ENCODE measurements around the gene DTWD1.

DTWD1 gene

GRCh38 chr15:49604625-49605409 lies 16.0 kb upstream of the DTWD1 start:
- Histone ChIP-seq H2BK12ac (ENCODE audit: low read length in 2 of 2) (no peak overlapping the region), H3K27me3 (ENCODE audit: control insufficient read depth in 1 of 2, insufficient read depth in 1 of 2, low read length in 2 of 2) (no peaks in the 10 kb centered on the region), H3K18ac (ENCODE audit: low read depth in 1 of 2, low read length in 2 of 2) (no peak overlapping the region), H2BK5ac (ENCODE audit: low read depth, low read length, poor library complexity, severe bottlenecking) (no peak overlapping the region), H3K9ac (ENCODE audit: low read length) (no peak overlapping the region), H3K9me3 (ENCODE audit: control insufficient read depth, low read length) (peaks cover 54% of the 10 kb centered on the region), H3K79me1 (replicated peaks; ENCODE audit: low read length, poor library complexity, severe bottlenecking) (no peaks in the 10 kb centered on the region), H2BK120ac (ENCODE audit: low read depth, low read length) (no peak overlapping the region), H2BK15ac (ENCODE audit: low read depth, poor library complexity, severe bottlenecking) (no peak overlapping the region), H3K23ac (ENCODE audit: low read length in 2 of 2) (no peak overlapping the region), H2AK5ac (ENCODE audit: low read length, severe bottlenecking) (no peak overlapping the region), H2AFZ (ENCODE audit: low read depth, low read length) (no peak overlapping the region), H4K8ac (ENCODE audit: low read length) (no peak overlapping the region), H3K4me3 (ENCODE audit: insufficient read depth in 1 of 2, low read depth in 1 of 2, low read length in 2 of 2) (no peak overlapping the region), H3K4me2 (ENCODE audit: low read length, poor library complexity, severe bottlenecking) (no peak overlapping the region), H3K4me1 (ENCODE audit: control insufficient read depth, insufficient read depth, low read depth, low read length) (no peaks in the 10 kb centered on the region), H3K4ac (ENCODE audit: low read depth in 1 of 2, low read length in 2 of 2) (no peak overlapping the region), H3K36me3 (ENCODE audit: control insufficient read depth in 1 of 2, insufficient read depth in 2 of 2, low read depth in 1 of 2, low read length in 2 of 2) (peaks cover 0 to 9% of the 10 kb centered on the region in 2 experiments), H3K27ac (ENCODE audit: low read length, poor library complexity, severe bottlenecking) (no peak overlapping the region), H3K14ac (ENCODE audit: low read length in 2 of 2) (no peak overlapping the region), H4K91ac (ENCODE audit: low read length) (no peak overlapping the region)
- WGBS, result 100% methylated on average over 2 of the region's 2 CpGs
- no peak for DNase-seq

DNA sequence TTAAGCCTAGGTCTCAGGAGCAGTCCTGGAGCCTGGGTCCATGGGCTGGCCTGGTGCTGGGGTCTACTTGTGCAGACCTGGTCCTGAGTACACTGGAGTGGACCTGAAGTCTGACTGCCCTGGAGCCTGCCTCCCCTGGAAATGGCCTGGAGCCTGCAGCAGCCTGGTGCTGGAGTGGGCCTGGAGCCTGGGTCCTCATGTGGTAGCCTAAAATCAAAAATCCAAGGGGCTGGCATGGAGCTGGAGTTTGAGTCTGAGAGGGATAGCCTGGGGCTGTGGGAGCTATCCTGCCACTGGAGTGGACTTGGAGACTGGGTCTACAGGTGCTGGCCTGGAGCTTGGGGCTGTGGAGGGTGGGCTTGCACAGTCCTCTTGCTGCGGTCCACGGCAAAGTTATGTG lies 15.3 kb upstream of the DTWD1 start:
- H2BK120ac ChIP-seq (ENCODE audit: low read depth, low read length), result no peak overlapping the region
- no peak overlapping the region for H2BK5ac ChIP-seq (ENCODE audit: low read depth, low read length, poor library complexity, severe bottlenecking)
- H3K9ac ChIP-seq (ENCODE audit: low read length), result no peak overlapping the region
- H3K18ac ChIP-seq (ENCODE audit: low read depth in 1 of 2, low read length in 2 of 2), result no peak overlapping the region
- H3K4me1 ChIP-seq (ENCODE audit: control insufficient read depth, insufficient read depth, low read depth, low read length), result no peaks in the 10 kb centered on the region
- peak overlapping the region in 1 of 2 experiments; percentile 34 for H2BK12ac ChIP-seq (ENCODE audit: low read length in 2 of 2)
- H3K9me3 ChIP-seq (ENCODE audit: control insufficient read depth, low read length), result peaks cover 46% of the 10 kb centered on the region
- DNase-seq, result no peak
- no peaks in the 10 kb centered on the region for H3K79me1 ChIP-seq (replicated peaks; ENCODE audit: low read length, poor library complexity, severe bottlenecking)
- H2AK5ac ChIP-seq (ENCODE audit: low read length, severe bottlenecking), result no peak overlapping the region
- 100% methylated on average over 2 of the region's 2 CpGs for WGBS
- no peak overlapping the region for H3K4me2 ChIP-seq (ENCODE audit: low read length, poor library complexity, severe bottlenecking)
- no peak overlapping the region for H2AFZ ChIP-seq (ENCODE audit: low read depth, low read length)
- H3K4me3 ChIP-seq (ENCODE audit: insufficient read depth in 1 of 2, low read depth in 1 of 2, low read length in 2 of 2), result no peak overlapping the region
- H2BK15ac ChIP-seq (ENCODE audit: low read depth, poor library complexity, severe bottlenecking), result no peak overlapping the region
- no peak overlapping the region for H3K27ac ChIP-seq (ENCODE audit: low read length, poor library complexity, severe bottlenecking)
- H3K23ac ChIP-seq (ENCODE audit: low read length in 2 of 2), result no peak overlapping the region
- H4K8ac ChIP-seq (ENCODE audit: low read length), result no peak overlapping the region
- no peak overlapping the region for H3K14ac ChIP-seq (ENCODE audit: low read length in 2 of 2)
- no peak overlapping the region for H4K91ac ChIP-seq (ENCODE audit: low read length)
- no peak overlapping the region for H3K4ac ChIP-seq (ENCODE audit: low read depth in 1 of 2, low read length in 2 of 2)
- peaks cover 0 to 9% of the 10 kb centered on the region in 2 experiments for H3K36me3 ChIP-seq (ENCODE audit: control insufficient read depth in 1 of 2, insufficient read depth in 2 of 2, low read depth in 1 of 2, low read length in 2 of 2)
- no peaks in the 10 kb centered on the region for H3K27me3 ChIP-seq (ENCODE audit: control insufficient read depth in 1 of 2, insufficient read depth in 1 of 2, low read length in 2 of 2)

DNA sequence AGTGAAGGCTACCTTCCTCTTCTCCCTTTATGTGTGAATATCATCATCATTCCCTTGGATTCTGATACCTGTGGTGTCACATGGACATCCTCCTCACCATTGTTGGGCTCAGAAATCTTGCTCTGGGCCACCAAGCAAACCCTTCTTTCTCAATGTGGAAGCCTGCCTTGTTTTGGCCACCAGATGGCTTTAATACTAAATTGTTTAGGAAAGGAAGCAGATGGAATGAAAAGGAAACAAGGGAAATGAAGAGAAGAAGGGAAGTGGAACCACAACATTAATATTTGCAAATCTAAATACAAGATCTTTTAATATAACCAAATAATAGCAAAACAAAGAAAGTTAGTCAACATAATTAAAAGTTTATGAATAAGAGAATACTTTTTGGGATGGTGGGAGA lies 14.3 kb upstream of the DTWD1 start:
- Histone ChIP-seq H3K18ac (ENCODE audit: low read depth in 1 of 2, low read length in 2 of 2) (no peak overlapping the region), H2BK12ac (ENCODE audit: low read length in 2 of 2) (no peak overlapping the region), H2BK120ac (ENCODE audit: low read depth, low read length) (no peak overlapping the region), H2AK5ac (ENCODE audit: low read length, severe bottlenecking) (no peak overlapping the region), H3K4me1 (ENCODE audit: control insufficient read depth, insufficient read depth, low read depth, low read length) (no peaks in the 10 kb centered on the region), H3K4me2 (ENCODE audit: low read length, poor library complexity, severe bottlenecking) (no peak overlapping the region), H3K14ac (ENCODE audit: low read length in 2 of 2) (no peak overlapping the region), H3K4me3 (ENCODE audit: insufficient read depth in 1 of 2, low read depth in 1 of 2, low read length in 2 of 2) (no peak overlapping the region), H2BK15ac (ENCODE audit: low read depth, poor library complexity, severe bottlenecking) (no peak overlapping the region), H3K9ac (ENCODE audit: low read length) (no peak overlapping the region), H3K4ac (ENCODE audit: low read depth in 1 of 2, low read length in 2 of 2) (no peak overlapping the region), H3K27me3 (ENCODE audit: control insufficient read depth in 1 of 2, insufficient read depth in 1 of 2, low read length in 2 of 2) (no peaks in the 10 kb centered on the region), H4K8ac (ENCODE audit: low read length) (no peak overlapping the region), H3K79me1 (replicated peaks; ENCODE audit: low read length, poor library complexity, severe bottlenecking) (no peaks in the 10 kb centered on the region), H2BK5ac (ENCODE audit: low read depth, low read length, poor library complexity, severe bottlenecking) (no peak overlapping the region), H4K91ac (ENCODE audit: low read length) (no peak overlapping the region), H2AFZ (ENCODE audit: low read depth, low read length) (no peak overlapping the region), H3K23ac (ENCODE audit: low read length in 2 of 2) (no peak overlapping the region), H3K9me3 (ENCODE audit: control insufficient read depth, low read length) (peaks cover 39% of the 10 kb centered on the region), H3K27ac (ENCODE audit: low read length, poor library complexity, severe bottlenecking) (no peak overlapping the region), H3K36me3 (ENCODE audit: control insufficient read depth in 1 of 2, insufficient read depth in 2 of 2, low read depth in 1 of 2, low read length in 2 of 2) (peaks cover 0 to 9% of the 10 kb centered on the region in 2 experiments)
- DNase-seq, result no peak

- Histone ChIP-seq H3K4me2 (ENCODE audit: low read length, poor library complexity, severe bottlenecking) (no peak overlapping the region), H3K9ac (ENCODE audit: low read length) (no peak overlapping the region), H2BK12ac (ENCODE audit: low read length in 2 of 2) (no peak overlapping the region), H3K4ac (ENCODE audit: low read depth in 1 of 2, low read length in 2 of 2) (no peak overlapping the region), H2BK15ac (ENCODE audit: low read depth, poor library complexity, severe bottlenecking) (no peak overlapping the region), H2AFZ (ENCODE audit: low read depth, low read length) (no peak overlapping the region), H3K79me1 (replicated peaks; ENCODE audit: low read length, poor library complexity, severe bottlenecking) (no peaks in the 10 kb centered on the region), H3K36me3 (ENCODE audit: control insufficient read depth in 1 of 2, insufficient read depth in 2 of 2, low read depth in 1 of 2, low read length in 2 of 2) (peaks cover 0 to 4% of the 10 kb centered on the region in 2 experiments), H3K14ac (ENCODE audit: low read length in 2 of 2) (no peak overlapping the region), H4K91ac (ENCODE audit: low read length) (no peak overlapping the region), H3K23ac (ENCODE audit: low read length in 2 of 2) (no peak overlapping the region), H3K27me3 (ENCODE audit: control insufficient read depth in 1 of 2, insufficient read depth in 1 of 2, low read length in 2 of 2) (no peaks in the 10 kb centered on the region), H2BK5ac (ENCODE audit: low read depth, low read length, poor library complexity, severe bottlenecking) (no peak overlapping the region), H3K18ac (ENCODE audit: low read depth in 1 of 2, low read length in 2 of 2) (no peak overlapping the region), H3K4me1 (ENCODE audit: control insufficient read depth, insufficient read depth, low read depth, low read length) (no peaks in the 10 kb centered on the region), H4K8ac (ENCODE audit: low read length) (no peak overlapping the region), H3K4me3 (ENCODE audit: insufficient read depth in 1 of 2, low read depth in 1 of 2, low read length in 2 of 2) (no peak overlapping the region), H2AK5ac (ENCODE audit: low read length, severe bottlenecking) (no peak overlapping the region), H3K9me3 (ENCODE audit: control insufficient read depth, low read length) (peaks cover 24% of the 10 kb centered on the region), H3K27ac (ENCODE audit: low read length, poor library complexity, severe bottlenecking) (no peak overlapping the region), H2BK120ac (ENCODE audit: low read depth, low read length) (no peak overlapping the region)
- 88% methylated on average over 1 of the region's 2 CpGs for WGBS
- DNase-seq, result peak; percentile 19
These were observed 10.5 kb upstream of the DTWD1 start for GRCh38 chr15:49610157-49610918.
